HG03060 (cell line): ENCODE results near the gene MALSU1.

Experiments
- ATAC-seq: cut with Tn5 transposase; IDR thresholded peaks from one replicate; pipeline ENCODE4 v1.9.1; 2021; ENCODE audit warnings: low read depth, moderate number of reproducible peaks; ENCODE audit not compliant: unreplicated experiment

Gene MALSU1

GRCh38 chr7:23357190-23358093, 58.3 kb downstream of the MALSU1 start:
- ATAC-seq, result no peak

- ATAC-seq, result no peak
Measured at GRCh38 chr7:23358152-23358674, 59.1 kb downstream of the MALSU1 start.
